Measurements from ENCODE around the gene TP53TG3E. TPM values are rescaled to one million over a fixed set of nuclear protein-coding genes. Genes with fewer than 3 reads are reported as not detected.

Gene TP53TG3E, protein sequence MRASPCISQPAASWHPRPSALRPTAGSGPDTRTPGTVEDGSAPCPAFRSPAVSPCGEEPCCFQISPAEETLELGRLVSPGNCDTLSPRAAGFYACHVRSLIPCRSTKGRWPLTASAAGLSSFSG
- total RNA-seq (2022; extraction: Qiagen RNA extraction) = not detected in 5 replicates

DNA sequence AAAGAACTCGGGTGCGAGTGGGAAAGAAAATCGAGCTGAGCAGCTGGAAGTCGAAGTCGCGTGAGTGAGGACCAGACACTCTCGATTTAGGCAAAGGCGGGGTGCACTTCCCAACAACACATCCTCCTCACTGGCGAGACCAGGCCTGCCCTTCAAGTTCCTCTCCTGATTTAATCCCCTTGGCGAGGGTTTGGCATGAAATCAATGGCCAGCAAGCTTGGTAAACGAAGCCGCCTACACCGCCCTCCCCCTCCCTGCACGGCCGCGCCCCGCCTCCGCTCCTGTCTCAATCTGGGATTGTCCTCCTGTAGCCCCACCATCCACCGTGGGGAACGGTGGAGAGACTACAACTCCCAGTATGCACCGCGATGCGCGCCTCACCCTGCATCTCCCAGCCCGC is at the start of gene TP53TG3E:
TP53TG3E (plus strand) TSS at position 301 of the 400 bp plus-strand sequence; CDS start at position 369, 68 bp downstream.

Other genes with a start within 250 kb of the TP53TG3E start
- gene TP53TG3C, start 110.1 kb upstream of the TP53TG3E start, total RNA-seq (2022; extraction: Qiagen RNA extraction) = 0.24 to 0.40 TPM (median 0.26 TPM) in 3 of 5 replicates, not detected in the others
- 0.10 to 0.26 TPM (median 0.10 TPM) in 3 of 5 replicates, not detected in the others for gene TP53TG3B, start 56.5 kb downstream of the TP53TG3E start, total RNA-seq (2022; extraction: Qiagen RNA extraction)
- gene TP53TG3F, start 155.3 kb downstream of the TP53TG3E start, total RNA-seq (2022; extraction: Qiagen RNA extraction) = 0.06 to 0.19 TPM (median 0.16 TPM) in 3 of 5 replicates, not detected in the others